Activated CD4-positive, alpha-beta T cell treated with anti-CD3 and anti-CD28 coated beads, Interleukin-2, amount 10 ng/mL, durations not matched to agents 7 days and 5 days (primary cell): ENCODE data around the gene PLD2. TPM values are rescaled to one million over a fixed set of nuclear protein-coding genes. Genes with fewer than 3 reads are reported as not detected.

Experiments
- CTCF ChIA-PET: fragments of 350-600 bp; sonication (Branson Sonifier 250); formaldehyde crosslinking; loops from one replicate; lab custom pipeline; 2021; ENCODE audit warnings: antibody characterized with exemption; lab: Charles Lee
- POLR2A ChIA-PET: fragments of 350-600 bp; sonication (Branson Sonifier 250); formaldehyde crosslinking; loops from one replicate; lab custom pipeline; 2021; ENCODE audit warnings: antibody characterized with exemption; lab: Charles Lee
- DNase-seq: peaks from one replicate; pipeline ENCODE4 v3.0.0-alpha.2; 2020
- H3K27ac Mint-ChIP-seq: one replicate; pipeline ENCODE4 v1.8.0; 2021; ENCODE audit warnings: mild to moderate bottlenecking, moderate library complexity, mixed read lengths
- H3K27me3 Mint-ChIP-seq: one replicate; pipeline ENCODE4 v1.8.0; 2021; ENCODE audit warnings: mixed read lengths
- H3K36me3 Mint-ChIP-seq: one replicate; pipeline ENCODE4 v1.8.0; 2021; ENCODE audit warnings: low read depth, mixed read lengths
- H3K4me1 Mint-ChIP-seq: one replicate; pipeline ENCODE4 v1.8.0; 2021; ENCODE audit warnings: mixed read lengths
- H3K4me3 Mint-ChIP-seq: one replicate; pipeline ENCODE4 v1.8.0; 2021; ENCODE audit warnings: mild to moderate bottlenecking, moderate library complexity, mixed read lengths
- H3K9me3 Mint-ChIP-seq: one replicate; pipeline ENCODE4 v1.8.0; 2021; ENCODE audit warnings: mixed read lengths
- total RNA-seq, 2 experiments: library from RNA; stranded (reverse); gene quantifications; one replicate each; pipeline ENCODE4 v1.2.3, GENCODE V29; 2021

Gene PLD2
- total RNA-seq, 2 experiments from 2014 or later: 16.6 to 17.3 TPM

DNA sequence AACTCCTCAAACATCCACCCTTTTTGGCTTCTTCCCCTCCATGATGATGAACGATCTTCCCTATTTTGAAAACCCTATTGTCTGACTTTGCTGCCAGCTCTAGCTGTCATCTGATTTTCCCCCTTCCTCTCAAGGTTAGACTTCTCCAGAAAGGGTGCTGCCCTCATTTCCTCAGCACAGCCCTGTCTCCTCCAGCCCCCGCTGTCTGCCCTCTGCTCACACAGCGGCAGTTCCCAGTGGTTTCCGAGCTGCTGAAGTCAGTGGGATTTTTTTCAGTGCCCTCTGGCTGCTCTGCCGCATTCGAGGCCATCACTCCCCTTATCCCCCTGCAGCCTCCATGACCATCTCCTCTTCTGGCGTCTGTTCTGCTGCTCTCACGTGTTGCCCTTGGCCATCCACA is 65.8 kb downstream of the PLD2 start:
- Mint-ChIP-seq H3K27ac (no peak overlapping the region), H3K36me3 (peaks cover 5% of the 10 kb centered on the region), H3K27me3 (no peaks in the 10 kb centered on the region), H3K9me3 (no peaks in the 10 kb centered on the region), H3K4me1 (peaks cover 5% of the 10 kb centered on the region), H3K4me3 (no peak overlapping the region)
- ChIA-PET POLR2A (no interaction called here), CTCF (no interaction called here)
- no peak for DNase-seq

Other genes starting within 250 kb of the PLD2 start
- not detected for gene GGT6, start 246.6 kb upstream of the PLD2 start, total RNA-seq
- not detected for gene SMTNL2, start 222.6 kb upstream of the PLD2 start, total RNA-seq
- gene ALOX15, start 165.5 kb upstream of the PLD2 start, total RNA-seq: under 1 TPM in 1 of 2 experiments, not detected in 1; 0.17 TPM
- gene PELP1, start 103.0 kb upstream of the PLD2 start, total RNA-seq: 10 to 100 TPM; 61.6 to 73.2 TPM
- 100 to 1,000 TPM; 323 to 336 TPM for gene ARRB2, start 96.5 kb upstream of the PLD2 start, total RNA-seq
- 10 to 100 TPM; 19.6 to 23.6 TPM for gene MED11, start 75.7 kb upstream of the PLD2 start, total RNA-seq
- under 1 TPM in 1 of 2 experiments, not detected in 1; 0.07 TPM for gene ZMYND15, start 67.3 kb upstream of the PLD2 start, total RNA-seq
- 1 to 10 TPM in 1 of 2 experiments, under 1 TPM in 1; 0.94 to 1.6 TPM for gene CXCL16, start 67.2 kb upstream of the PLD2 start, total RNA-seq
- gene TM4SF5, start 35.3 kb upstream of the PLD2 start, total RNA-seq: not detected
- under 1 TPM in 1 of 2 experiments, not detected in 1; 0.32 TPM for gene VMO1, start 20.8 kb upstream of the PLD2 start, total RNA-seq
- gene GLTPD2, start 18.2 kb upstream of the PLD2 start, total RNA-seq: not detected
- gene PSMB6, start 11.0 kb upstream of the PLD2 start, total RNA-seq: 100 to 1,000 TPM in 1 of 2 experiments, 10 to 100 TPM in 1; 95.3 to 115 TPM
- 100 to 1,000 TPM; 112 to 133 TPM for gene MINK1, start 26.2 kb downstream of the PLD2 start, total RNA-seq
- gene C17orf107, start 92.4 kb downstream of the PLD2 start, total RNA-seq: under 1 TPM; 0.77 to 0.92 TPM
- gene CHRNE, start 95.9 kb downstream of the PLD2 start, total RNA-seq: under 1 TPM; 0.25 to 0.42 TPM
- not detected for gene GP1BA, start 125.1 kb downstream of the PLD2 start, total RNA-seq
- 10 to 100 TPM; 73.0 to 75.3 TPM for gene SLC25A11, start 132.9 kb downstream of the PLD2 start, total RNA-seq
- 100 to 1,000 TPM; 254 to 273 TPM for gene RNF167, start 133.1 kb downstream of the PLD2 start, total RNA-seq
- gene PFN1, start 141.4 kb downstream of the PLD2 start, total RNA-seq: 1,000 to 10,000 TPM; 2,428 to 2,438 TPM
- gene ENO3, start 144.0 kb downstream of the PLD2 start, total RNA-seq: 10 to 100 TPM; 44.9 to 54.8 TPM
- gene SPAG7, start 160.7 kb downstream of the PLD2 start, total RNA-seq: 10 to 100 TPM; 47.7 to 53.6 TPM
- gene CAMTA2, start 180.5 kb downstream of the PLD2 start, total RNA-seq: 10 to 100 TPM; 58.2 to 62.7 TPM
- under 1 TPM; 0.35 to 0.50 TPM for gene INCA1, start 190.4 kb downstream of the PLD2 start, total RNA-seq
- 10 to 100 TPM; 36.6 to 48.8 TPM for gene KIF1C, start 190.8 kb downstream of the PLD2 start, total RNA-seq
- under 1 TPM; 0.48 to 0.82 TPM for gene SLC52A1, start 228.3 kb downstream of the PLD2 start, total RNA-seq